HG03520 (cell line): Measurements from ENCODE around the gene GFRA1.

Source experiments
- ATAC-seq: cut with Tn5 transposase; IDR thresholded peaks from one replicate; pipeline ENCODE4 v1.9.1; 2021; ENCODE audit warnings: mild to moderate bottlenecking, moderate library complexity; ENCODE audit not compliant: unreplicated experiment

Gene GFRA1, protein sequence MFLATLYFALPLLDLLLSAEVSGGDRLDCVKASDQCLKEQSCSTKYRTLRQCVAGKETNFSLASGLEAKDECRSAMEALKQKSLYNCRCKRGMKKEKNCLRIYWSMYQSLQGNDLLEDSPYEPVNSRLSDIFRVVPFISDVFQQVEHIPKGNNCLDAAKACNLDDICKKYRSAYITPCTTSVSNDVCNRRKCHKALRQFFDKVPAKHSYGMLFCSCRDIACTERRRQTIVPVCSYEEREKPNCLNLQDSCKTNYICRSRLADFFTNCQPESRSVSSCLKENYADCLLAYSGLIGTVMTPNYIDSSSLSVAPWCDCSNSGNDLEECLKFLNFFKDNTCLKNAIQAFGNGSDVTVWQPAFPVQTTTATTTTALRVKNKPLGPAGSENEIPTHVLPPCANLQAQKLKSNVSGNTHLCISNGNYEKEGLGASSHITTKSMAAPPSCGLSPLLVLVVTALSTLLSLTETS

DNA sequence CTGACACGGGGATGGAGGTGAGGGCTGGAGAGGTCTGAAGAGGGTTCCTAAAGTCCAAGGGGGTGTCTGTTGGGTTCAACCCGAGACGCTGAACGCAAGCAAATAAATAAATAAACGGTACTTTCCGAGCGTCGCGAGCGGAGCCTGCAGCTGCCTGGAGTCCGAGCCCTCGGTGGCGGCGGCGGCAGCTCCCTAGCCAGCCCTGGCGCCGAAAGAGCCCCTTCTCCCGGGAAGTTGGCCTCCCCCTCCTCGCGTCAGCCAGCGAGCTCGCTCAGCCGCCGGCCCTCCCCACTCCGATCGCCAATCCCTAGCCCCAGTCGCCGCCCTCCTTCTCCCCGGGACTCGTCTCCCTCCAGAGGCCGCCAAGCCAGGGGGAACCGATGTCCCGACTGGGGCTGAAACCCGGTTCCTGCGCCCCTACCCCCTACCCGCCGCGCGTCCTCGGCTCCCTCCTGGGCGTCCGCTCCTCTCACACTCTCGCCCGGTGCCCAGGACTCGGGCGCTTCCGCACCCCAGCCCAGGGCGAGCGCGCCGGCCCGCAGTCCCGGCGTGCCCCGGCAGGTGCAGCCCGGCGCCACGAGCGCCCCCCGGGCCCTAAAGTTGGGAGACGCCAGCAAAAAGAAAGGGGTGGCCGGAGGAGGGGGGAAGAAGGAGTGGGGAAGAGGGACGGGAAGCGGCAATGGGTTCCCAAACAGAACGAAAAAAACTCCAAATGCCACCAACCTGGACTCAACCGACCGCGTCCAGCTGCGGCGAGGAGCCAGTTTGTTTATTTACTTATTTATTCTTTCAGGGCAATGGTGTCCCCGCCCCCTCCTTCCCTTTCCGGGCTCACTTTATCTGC is at the start of gene GFRA1:
Gene GFRA1, minus strand, starts transcription at position 767 of the 844 bp plus-strand sequence. CDS start 1,177 bp downstream, outside the sequence.
- ATAC-seq, result no peak

DNA sequence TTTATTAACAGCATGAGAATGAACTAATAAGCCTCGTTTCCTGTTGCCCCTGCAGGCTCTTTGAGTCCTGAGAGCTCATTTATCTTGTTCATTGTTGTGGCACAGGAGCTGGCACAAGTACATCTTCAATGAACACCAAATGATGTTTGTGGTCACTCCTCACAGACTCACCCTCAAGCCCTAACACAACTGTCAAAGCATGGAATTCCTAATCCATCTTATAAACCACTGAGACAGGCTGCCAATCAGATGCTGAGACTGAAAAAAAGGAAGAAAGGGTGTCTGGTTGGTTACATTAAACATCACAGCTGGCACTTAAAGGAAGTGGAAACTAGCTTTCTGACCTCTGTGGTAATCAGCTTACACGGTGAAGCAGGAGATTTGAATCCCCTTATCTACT is 43.5 kb upstream of the GFRA1 start:
- no peak for ATAC-seq

DNA sequence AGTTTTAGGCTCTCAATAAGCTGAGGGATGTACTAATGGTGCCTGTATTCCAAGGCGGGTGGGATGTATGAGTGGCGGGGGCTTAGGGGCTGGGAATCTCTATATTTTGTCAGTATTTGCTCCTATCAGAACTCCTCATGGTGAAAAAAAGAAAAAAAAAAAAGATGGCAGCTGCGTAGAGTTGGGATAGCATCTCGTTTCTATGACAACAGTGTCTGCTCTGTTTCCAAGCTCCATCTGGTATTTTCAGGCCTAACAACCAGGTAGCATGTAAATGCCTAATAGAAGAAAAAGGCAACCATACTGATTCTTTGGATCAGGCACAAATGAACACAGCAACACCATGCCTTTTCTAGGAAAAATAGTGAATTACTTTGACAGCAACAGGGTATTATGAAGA is 39.5 kb upstream of the GFRA1 start:
- no peak for ATAC-seq

DNA sequence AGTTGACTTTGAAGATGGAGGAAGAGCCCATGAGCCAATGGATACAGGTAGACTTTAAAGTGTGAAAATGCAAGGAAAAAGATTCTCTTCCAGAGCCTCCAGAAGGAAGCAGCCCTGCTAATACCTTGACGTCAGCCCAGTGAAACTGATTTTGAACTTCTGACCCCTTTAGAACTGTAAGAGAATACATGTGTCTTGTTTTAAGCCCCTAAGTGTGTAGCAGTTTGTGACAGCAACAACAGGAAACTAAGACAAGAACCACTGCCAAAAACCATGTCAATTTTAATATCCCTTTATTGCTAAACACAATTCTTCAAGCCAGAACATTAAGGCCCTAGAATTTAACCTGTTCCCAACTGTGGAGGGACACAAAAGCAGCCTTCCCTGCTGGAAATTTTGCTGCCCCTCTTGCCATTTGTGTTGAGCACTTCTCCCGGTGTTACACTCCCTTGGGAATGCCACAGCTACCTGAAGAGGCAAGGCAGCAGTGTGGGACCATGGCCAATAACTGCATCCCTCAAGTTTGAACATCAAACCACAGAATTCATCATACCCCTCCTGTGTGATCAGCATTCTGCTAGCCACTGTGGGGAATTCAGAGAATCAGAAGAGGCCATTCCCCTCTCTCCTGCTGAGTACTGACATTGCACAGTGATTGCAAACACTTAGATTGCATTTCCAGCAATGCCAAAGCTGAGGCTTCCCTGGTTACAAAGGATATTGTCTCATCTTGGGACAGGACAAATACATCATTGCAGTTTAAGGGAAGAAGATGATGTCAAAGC is 38.9 kb upstream of the GFRA1 start:
- no peak for ATAC-seq

DNA sequence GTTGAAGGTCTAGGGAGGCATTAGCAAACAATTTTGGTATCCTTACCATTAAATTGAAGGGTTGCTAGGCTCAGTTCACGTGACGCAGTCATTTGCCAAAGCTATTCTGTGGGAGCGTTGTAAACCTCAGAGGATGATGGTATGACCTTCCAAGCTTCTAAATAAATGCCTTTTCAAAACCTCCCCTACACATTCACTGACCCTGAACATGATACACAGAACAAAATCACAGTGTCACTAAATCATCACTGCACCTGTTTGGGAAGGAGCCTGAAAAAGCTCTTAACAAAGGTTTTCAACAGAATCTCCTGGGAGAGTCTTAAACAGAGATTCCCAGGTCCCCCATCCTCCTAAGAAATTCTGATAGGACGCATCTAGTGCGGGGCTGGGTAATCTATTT is 38.0 kb upstream of the GFRA1 start:
- no peak for ATAC-seq

DNA sequence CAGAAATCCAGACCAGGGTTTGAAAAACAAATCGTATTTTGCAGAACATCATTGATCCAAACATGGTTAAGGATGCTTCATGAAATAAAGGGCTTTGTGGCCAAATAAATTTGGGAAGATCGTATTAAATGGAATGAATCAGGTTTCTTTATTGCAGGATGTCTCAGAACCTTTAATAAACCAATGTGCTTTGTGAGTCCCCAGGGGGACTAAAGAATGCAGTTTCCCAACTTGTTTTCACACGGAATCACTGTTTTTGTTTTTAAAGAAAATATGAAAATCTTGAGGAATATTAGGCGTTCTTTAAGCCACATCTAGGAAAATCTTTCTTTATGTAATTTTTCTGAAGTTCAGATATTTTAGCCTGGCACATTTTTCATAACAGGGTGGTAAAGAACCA is 34.4 kb upstream of the GFRA1 start:
- no peak for ATAC-seq

DNA sequence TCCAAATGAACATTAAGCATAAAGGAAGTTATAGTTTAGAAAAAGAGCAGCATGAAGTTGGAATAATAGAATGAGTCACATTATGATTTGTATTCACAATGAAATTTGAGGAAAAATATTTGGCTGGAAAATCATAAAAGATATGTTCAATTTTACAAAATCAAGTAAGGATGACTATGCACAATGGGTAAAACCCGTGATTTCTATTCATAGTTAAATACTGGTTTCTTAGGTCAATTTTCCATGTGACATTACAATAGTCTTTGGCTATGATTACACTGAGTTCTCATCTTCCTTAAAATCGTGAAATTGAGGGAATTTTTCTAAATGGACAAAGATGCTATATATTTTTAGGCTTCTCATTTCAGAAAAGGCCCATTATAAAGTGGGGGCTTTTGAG is 33.8 kb upstream of the GFRA1 start:
- ATAC-seq, result no peak

DNA sequence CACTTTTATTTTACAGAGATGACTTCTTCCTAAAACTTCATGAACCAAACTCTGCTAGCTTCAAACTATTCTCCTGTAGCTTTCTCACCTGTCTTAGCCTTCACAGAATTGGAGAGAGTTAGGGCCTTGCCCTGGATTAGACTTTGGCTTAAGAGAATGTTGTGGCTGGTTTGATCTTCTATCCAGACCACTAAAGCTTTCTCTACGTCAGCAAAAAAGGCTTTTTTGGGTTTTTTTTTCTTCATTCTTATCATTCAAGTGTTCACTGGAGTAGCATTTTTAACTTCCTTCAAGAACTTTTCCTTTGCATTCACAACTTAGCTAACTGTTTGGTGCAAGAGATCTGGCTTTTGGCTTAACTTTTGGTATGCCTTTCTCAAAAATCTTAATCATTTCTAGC is 31.9 kb upstream of the GFRA1 start:
- ATAC-seq, result no peak

DNA sequence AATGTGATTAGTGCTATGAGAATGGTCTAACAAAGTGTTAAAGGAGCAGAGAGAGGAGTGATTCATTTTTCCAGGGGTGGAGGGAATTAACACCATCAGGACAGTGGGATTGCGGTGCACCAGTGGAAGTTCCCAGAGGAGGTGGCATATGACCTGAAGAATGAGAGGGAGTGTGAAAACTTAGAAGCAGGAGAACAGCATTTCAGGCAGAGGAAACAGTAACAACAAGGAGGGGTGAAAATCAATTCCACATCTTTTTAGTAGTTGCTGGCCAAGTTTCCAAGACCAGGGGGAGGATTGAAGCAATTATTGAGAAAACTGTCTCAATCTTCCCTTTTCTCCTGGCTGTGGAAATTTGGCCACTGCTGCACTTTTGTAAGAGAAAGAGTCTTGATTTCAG is 27.5 kb upstream of the GFRA1 start:
- no peak for ATAC-seq

DNA sequence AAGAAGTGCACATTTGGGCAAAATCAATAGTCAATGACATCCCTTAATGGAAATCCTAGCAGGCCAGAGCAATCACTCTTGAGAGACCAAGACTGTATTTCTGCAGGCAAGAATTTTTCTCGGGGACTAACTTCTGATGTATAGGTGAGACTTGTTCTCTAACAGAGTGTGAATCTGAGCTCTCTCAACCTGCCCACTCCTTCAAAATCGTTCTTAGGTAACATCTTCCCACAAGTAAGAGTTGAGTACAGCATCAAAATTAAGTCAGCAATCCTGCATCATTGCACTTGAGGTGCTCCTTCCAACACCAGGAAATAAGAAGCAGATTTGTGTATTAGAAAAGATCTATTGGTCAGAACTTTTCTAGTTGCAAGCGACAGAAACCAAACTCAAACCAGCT is 25.6 kb upstream of the GFRA1 start:
- ATAC-seq, result no peak

DNA sequence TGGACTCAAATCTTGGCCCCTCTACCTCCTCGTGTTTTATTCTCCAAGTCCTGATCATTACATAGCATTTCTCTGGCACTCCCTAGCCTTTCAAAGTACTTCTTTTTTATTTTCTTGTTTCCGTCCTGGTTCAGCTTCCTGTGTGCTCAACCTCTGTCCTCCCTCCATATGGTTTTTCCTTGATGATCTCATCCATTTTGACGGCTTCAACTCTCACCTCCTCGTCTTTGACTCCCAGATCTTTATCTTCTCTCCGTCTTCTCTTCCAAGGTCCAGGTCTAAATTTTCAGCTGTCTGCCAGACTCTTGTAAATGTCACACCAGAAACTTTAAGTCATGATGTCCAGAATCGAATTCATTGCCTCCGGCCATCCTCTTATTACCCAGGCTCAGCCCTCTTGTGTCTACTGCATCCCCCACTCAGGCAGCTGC is 23.3 kb upstream of the GFRA1 start:
- ATAC-seq, result no peak

DNA sequence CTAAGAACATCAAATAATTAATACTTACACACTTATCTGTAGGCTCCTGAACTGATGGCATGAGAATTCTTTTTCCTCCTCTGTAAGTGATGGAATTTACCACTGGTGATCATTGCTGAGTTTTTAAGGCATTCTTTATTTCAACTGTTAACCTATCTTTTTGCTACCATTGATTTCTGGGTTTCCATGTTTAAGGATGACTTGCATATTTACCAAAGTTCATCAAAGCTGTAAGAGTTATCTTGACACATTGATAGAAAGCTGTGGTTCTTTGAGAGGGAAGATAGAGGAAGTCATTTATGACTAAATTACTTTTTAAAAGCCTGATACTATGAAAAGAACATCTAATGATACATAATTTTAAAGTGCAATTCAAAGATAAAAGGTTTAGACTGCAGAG is 19.5 kb upstream of the GFRA1 start:
- no peak for ATAC-seq

DNA sequence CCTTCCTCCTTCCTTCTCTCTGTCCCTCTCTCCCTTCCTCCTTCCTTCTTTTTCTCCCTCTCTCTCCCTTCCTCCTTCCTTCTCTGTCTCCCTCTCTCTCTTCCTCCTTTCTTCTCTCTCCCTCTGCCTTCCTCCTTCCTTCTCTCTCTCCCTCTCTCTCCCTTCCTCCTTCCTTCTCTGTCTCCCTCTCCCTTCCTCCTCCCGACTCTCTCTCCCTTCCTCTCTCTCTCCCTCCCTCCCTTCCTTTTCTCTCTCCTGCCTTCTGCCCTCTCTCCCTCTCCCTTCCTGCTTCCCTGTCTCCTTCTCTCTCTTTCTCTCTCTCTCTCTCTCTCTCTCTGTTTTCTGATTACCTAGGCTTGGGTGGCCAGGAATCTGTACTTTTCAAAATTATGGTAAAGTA is 16.6 kb upstream of the GFRA1 start:
- no peak for ATAC-seq

DNA sequence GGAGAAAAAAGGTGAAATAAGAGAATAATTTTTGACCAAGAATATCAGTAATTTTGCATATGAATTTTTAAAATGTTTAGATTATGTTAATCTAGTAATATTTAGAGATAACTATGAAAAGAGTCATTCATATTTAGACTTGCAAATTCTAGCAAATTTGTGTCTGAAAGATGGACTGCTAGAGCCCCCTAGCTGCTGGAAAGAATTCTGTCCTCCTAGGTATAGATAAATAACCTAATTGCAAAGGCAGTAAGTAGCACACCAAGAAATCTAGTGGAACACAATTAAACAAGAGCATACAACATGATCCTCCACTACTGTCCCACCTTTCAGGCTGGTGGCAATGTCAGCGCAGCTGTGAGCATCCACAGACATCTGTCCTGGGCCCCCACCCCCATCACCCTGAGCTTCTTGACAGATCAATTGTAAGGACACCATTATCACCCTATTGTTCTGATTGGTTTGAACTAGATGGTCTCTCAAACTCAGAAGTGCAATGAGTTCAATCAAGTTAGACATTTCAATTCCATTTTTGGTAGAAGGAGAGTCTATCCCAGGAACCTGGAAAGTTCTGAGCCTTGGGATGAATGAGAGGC is 15.0 kb upstream of the GFRA1 start:
- ATAC-seq, result no peak

DNA sequence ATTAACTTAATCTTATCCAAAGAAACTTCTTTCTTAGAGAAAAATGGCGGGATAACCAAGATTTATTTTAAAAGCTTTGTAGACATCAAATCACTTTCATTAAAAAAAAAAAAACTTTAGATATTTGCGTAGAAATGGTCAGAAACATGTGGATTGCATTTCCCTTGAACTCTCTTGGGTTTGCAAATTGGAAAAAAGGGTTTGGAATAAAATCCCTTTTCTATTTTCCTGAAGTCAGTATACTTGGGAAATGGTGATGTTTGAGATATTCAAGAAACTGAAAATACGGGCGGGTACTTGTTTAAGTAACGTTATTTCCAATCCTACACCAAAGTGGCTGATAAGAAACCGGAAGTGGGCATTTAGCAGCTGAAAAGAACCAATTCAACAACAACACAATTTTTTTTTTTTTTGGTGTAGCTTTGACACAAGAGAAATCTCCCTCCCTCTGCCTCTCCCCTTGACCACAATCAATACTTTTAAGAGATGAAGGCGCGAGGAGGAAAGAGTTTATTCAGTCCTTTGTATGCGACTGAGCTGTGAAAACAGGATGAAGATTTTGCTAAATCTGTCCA is 13.7 kb upstream of the GFRA1 start:
- no peak for ATAC-seq

DNA sequence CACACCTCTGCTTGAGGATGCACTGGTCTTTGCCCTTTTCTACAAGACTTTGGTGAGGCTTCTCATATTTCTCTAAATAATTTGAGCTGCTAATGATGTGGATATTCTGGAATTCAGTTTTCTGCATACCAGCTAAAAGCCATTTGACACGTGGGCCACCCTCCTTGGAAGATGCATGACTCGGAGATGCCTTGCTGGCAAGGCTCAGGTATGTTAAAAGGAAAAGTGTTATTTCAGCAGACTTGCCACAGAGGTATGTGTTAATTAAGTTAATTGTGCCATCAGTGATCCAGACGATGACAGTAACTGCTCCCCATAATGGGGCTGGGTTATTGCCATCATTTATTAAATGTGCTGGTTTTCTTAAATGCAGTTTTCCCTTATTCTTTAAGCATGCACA is 8.8 kb upstream of the GFRA1 start:
- ATAC-seq, result no peak

DNA sequence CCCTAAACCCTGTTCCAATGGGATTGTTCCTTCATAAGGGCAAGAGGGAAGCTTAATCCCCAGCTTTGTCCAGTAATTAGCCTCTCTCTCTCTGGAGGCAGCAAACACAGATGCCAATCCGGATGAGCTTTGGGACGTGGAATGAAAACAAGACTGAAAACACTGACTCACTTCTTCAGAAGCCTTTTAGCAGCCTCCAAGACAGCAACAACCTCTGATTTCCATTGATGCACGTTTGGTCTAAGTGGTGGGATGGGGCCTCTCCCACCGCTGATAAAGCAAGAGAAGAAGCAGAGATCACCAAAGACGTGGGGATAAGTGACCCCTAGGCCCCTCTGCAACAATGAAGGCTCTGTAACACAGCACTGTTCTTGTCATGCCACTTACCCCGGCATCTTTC is 5.8 kb upstream of the GFRA1 start:
- ATAC-seq, result no peak

DNA sequence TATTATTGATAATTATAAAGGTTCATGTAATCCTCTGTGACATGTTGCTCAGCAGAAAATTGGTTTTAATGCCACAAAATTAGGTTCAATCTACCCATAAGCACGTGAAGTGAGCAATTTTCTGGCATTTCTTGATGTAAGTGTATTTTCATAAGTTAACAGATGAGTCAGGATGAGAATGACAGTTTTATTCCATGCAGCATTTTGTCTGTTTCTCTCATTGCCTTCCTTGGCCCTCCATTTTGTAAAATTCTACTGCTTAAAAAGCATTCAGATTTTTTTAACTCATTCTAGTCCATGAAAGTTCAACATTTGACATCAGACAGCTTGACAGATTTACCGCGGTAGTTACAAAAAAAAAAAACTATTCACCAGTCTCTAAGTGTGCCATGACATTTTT is 4.0 kb upstream of the GFRA1 start:
- no peak for ATAC-seq

DNA sequence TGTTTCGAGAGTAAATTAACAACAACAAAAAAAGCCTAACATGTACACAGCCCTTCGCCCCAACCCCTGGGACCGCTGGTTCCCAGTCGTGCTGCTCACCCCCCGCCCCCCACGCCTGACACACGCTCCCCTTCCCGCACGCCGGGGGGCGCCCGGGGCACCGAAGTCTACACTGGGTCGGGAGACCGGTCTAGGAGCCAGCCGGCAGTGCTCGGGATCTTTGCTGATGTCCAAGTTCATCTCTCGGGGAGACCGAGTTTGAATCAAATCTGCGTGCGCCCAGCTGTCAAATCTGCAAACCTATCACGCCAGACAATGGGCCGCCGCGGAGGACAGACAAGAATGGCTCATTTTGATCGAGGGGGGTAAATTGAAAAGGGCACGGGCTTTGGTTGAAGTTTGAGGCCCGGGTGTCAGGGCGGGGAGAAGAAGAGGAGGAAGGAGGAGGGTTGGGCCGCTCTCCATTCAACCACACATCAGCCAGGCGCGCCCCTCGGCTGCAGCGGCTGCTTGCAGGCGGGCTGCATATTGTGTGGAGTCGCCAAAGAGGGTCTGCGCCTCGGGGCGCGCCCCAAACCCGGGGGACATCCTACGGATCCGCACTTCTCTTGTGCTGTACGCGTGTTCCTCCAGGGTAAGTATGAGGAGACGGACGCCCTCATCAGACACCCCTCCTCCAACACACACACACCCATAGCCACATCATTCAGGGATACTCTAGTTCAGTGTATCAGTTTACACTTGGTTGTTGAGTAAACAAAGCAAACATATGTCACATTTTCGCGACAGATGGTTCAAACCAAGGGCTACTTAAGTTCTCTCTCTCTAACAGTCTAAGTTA is 1.3 kb upstream of the GFRA1 start:
- ATAC-seq, result no peak
